NCI-H2081 (cell line): ENCODE data around the gene SCN2B.

Experiments
- DNase-seq, 2 experiments: peaks; one replicate each; lab custom pipeline; 2025; lab: John Stamatoyannopoulos, UW

SCN2B gene

GRCh38 chr11:118175993-118176777 is at the start of gene SCN2B:
Gene SCN2B, minus strand, starts transcription at chr11:118176639. Its CDS starts 208 bp downstream, at chr11:118176431.
- DNase-seq: no peak

DNA sequence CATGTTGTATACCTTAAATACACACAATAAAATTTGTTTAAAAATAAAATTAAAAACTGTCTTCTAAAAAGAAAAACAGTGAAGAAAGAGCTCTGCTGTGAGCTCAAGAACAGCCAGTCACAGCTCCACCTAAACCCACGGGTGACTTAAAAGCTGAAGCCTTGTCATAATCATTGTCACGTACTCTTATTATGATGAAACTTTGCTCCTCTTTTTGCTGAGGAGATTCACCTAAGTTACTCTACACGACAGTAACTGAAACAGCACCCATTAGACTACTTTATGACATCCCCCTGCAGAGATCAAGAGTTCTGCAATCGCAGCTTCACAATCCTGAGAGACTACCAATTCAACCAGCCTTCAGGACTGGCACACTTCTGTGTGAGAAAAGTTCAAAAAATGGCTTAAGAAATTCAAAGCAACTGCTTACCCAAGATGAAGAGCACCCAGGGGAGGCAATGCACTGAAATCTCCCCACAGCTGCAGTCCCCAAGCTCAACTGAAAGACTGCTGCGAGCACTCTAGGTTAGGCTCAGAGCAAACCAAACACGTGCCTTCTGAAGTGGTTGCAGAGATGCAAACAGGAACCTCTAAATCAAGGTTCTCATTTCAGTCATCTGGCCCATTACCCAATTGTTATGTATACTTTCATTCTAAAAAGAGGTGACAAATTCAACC is 48.2 kb upstream of the SCN2B start, which contains the start of gene JAML:
JAML (minus strand) TSS at position 501 of the 678 bp plus-strand sequence. CDS start 10,145 bp downstream, outside the sequence.
- DNase-seq: no peak

GRCh38 chr11:118223992-118224391 is 47.6 kb upstream of the SCN2B start:
- no peak for DNase-seq

DNA sequence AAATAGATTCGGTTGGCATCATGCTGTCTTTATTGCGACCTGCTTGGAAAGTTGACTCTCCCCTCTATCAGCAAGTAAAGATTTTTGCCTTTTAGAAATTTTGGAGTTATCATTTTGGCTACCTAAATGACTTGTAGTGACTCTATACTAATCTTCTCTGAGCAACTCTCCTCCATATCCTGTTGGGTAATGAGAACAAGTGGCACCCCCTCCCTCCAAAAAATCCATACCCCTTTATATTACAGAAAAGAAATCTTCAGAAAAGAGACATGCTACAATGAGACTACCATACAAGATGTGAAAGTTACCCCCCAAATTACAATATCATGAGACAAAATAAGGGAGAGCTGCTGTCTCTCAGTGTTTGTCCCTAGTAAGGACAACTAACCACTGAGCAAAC is 47.1 kb upstream of the SCN2B start:
- no peak for DNase-seq

DNA sequence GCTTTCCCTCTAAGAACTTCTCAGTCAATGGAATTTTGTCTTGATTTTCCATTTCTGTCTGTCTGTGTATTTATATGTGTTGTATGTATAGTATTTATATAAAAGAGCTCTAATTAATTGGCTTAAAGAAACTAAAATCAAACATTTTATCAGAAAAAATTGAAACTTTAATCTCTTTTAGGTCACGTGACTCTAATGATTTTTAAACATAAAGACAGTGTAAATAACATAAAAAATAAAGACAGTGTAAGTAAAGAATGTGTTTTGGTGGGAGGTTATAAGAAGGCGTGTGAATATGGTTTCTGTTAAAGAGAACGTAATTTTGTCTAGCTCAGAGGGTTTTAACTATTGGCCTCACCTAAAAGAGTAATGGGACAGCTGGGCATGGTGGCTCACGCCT is 46.0 kb upstream of the SCN2B start:
- no peak for DNase-seq

DNA sequence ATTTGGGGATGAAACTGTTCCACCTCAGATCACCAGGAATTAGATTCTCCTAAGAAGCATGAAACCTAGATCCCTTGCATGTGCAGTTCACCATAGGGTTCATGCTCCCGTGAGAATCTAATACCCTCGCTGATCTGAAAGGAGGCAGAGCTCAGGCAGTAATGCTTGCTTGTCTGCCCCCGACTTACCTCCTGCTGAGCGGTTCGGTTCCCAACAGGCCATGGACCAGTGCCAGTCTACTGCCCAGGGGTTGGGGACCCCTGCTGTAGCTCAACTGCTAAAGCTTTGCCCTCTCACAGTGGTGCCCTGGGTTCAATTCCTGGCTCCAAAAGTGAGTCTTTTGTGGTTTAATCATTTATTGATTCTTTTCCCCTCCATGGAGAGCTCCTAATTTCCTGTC is 45.0 kb upstream of the SCN2B start:
- DNase-seq: no peak

GRCh38 chr11:118219732-118220131 is 43.3 kb upstream of the SCN2B start:
- no peak for DNase-seq

- DNase-seq: no peak
Measured at GRCh38 chr11:118219244-118219643, 42.8 kb upstream of the SCN2B start.

DNA sequence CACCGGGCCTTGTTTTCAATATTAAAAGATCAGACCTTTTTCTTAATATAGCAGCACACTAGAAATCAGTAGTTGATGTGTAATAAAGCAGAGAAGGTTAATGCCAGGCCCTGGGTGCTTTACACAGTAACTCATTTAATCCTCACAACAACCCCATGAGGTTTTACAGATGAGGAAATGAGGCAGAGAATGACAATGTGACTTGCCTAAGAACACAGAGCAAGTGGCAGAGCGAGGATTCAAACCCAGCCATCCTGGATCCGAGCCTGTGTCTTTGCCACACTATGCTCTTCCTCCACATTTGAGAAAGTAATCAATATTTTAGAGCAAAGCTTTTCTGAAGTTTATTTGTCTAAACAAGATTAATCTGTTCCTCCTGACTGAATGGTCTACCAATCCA is 41.1 kb upstream of the SCN2B start:
- DNase-seq: no peak

- no peak for DNase-seq
Measured at GRCh38 chr11:118216621-118217481, 40.4 kb upstream of the SCN2B start.

- no peak for DNase-seq
Measured at GRCh38 chr11:118215765-118216164, 39.3 kb upstream of the SCN2B start.

- no peak for DNase-seq
Measured at GRCh38 chr11:118215262-118215661, 38.8 kb upstream of the SCN2B start.

DNA sequence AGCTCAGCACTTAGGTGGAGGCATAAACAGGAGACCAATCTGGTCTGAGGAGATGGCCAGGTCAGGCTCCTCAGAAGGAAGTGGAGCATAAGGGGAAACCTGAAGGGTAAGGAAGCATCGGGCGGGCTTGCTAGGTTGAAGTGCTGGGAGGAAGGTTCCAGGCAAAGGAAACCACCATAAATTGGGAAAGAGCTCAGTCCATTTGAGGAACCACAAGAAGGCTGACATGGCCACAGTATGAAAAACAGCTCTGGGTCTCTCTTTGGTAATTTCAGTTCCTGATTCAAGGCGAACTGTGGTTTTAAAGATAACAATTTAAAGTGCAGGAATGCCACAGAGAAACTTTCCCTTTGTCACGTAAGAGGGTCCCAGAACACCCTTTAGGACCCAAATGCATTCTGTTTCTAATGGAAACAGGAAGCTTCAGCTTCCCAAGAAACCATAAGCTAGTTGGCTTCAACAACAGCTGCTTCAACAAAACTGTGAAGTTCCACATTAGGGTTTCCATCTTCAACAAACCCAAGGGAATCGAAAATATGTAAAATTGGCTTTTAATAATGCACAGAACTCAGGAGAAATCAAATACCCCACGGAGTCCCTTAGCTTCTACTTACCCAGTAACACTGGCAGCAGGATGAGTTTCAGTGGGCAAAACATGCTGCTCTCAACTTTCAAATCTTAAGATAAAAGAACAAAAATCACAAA is 37.9 kb upstream of the SCN2B start:
- DNase-seq: no peak

DNA sequence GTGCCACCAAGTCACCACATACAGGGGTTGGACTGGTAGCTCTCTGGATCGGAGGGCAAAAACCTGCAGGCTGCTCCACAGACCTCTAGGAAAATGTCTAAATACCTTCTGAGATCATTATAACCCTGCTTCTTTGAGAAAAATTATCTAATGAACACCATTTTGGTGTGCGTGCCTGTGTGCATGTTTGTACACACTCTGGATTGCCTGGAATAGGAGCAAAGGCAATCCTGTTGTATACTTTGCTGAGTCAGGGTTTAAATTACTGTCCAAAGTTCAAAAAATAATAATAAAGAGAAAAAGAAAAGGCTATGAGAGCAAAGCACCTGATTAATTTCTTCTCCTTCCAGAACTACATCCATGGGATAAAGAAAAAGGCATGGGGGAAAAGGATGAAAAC is 37.3 kb upstream of the SCN2B start:
- no peak for DNase-seq

- DNase-seq: no peak
Measured at GRCh38 chr11:118213201-118213600, 36.8 kb upstream of the SCN2B start.

- DNase-seq: no peak
Measured at GRCh38 chr11:118212781-118213191, 36.3 kb upstream of the SCN2B start.

DNA sequence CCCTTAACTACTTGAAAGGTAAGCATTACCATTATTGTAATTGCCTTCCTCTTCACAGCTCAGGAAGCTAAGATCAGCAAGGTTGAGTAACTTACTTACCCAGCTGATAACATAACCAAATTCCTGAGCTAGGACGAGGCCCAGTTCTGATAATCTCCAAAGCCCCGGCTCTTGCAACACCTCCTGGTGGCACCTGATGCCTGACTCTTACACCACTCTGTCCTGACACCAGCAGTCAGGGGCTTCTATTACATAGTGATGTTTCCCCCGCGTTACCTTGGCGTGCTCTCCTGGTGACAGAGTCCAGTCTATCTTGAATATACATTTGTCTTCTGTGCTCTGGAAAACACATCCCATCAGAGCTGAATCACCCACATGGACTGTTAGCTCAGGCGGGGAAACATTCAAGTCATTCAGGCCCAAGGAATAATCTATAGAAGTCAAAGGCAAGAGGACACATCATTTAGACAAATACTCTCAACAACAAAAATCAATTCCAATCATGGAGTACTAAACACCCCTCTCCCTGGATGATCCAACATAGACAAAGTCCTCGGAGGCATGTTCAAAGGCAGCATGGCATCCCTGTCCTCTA is 35.8 kb upstream of the SCN2B start:
- DNase-seq: no peak

DNA sequence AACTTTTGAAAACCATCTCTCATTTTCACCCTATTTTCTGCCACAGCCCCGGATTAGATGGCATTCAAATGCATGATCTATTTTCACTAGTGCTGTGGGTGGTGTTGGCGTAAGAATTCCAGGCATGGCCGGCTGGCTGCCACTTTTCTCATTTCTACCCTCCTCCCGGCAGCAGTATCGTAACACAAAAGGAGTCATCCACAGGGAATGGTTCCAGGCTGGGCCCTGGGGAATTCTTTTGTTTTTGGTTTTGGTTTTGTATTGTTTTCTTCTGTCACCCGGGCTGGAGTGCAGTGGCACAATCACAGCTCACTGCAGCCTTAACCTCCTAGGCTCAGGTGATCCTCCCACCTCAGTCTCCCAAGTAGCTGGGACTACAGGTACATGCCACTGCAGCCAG is 34.6 kb upstream of the SCN2B start:
- DNase-seq: no peak

DNA sequence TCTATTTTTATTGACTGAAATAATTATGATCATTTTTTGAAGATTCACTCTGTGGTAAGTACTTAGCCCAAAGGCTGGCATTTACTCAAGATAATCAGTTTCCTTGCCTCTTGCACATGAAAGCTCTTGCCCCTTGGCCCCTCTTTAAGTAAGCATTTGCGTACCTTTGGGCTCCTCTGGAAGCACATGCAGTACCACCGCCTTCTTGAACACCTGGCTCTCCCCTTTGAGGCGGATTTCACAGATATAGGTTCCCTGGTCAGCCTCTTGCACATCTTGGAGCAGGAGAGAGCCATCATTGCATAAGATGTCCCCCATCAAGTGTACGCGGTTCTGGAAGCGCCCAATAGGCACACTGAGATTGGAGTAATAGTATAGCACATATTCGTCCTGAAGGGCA is 33.9 kb upstream of the SCN2B start:
- DNase-seq: no peak

- no peak for DNase-seq
Measured at GRCh38 chr11:118209033-118209432, 32.6 kb upstream of the SCN2B start.

DNA sequence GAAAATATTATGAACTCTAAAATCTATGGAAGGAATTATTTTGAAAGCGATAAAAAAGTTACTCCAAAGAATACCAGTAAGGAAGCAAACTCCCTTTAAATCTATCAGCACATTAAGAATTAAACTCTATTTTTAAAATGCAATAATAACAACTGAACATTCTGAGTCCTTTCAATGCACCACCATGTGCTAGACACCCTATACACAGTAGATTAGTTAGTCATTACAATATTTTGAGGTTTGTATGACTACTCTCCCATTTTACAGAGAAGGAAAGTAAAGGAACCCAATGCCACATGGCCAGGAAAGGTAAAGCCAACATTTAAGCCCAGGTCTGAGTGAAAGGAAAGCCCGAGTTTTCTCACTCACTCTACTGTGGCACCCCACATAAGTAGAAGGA is 30.6 kb upstream of the SCN2B start:
- DNase-seq: no peak
